IPS-NIHi11 (cell line): Measurements from ENCODE around the gene PROM2.

Experiments
- DNase-seq: peaks from one replicate; pipeline ENCODE4 v3.0.0; 2012; ENCODE audit warnings: mixed read lengths, low spot score

The PROM2 gene

GRCh38 chr2:95306336-95306895, 32.2 kb downstream of the PROM2 start:
- no peak for DNase-seq

- DNase-seq, result no peak
Measured at GRCh38 chr2:95307036-95307435, 32.8 kb downstream of the PROM2 start.

- DNase-seq, result no peak
Measured at GRCh38 chr2:95307878-95308277, 33.6 kb downstream of the PROM2 start.

- DNase-seq, result no peak
Measured at GRCh38 chr2:95308426-95308990, 34.3 kb downstream of the PROM2 start.

- no peak for DNase-seq
Measured at GRCh38 chr2:95309599-95309998, 35.4 kb downstream of the PROM2 start.

- no peak for DNase-seq
Measured at GRCh38 chr2:95310216-95310615, 36.0 kb downstream of the PROM2 start.

GRCh38 chr2:95310651-95311050, 36.4 kb downstream of the PROM2 start:
- DNase-seq, result no peak

- no peak for DNase-seq
Measured at GRCh38 chr2:95311815-95312542, 37.7 kb downstream of the PROM2 start.

GRCh38 chr2:95312543-95313201, 38.4 kb downstream of the PROM2 start:
- no peak for DNase-seq

GRCh38 chr2:95313296-95314131, 39.3 kb downstream of the PROM2 start:
- DNase-seq, result no peak

GRCh38 chr2:95314598-95314963, 40.3 kb downstream of the PROM2 start:
- DNase-seq, result no peak

GRCh38 chr2:95314964-95315611, 40.8 kb downstream of the PROM2 start:
- DNase-seq, result peak; percentile 85

GRCh38 chr2:95315801-95316411, 41.7 kb downstream of the PROM2 start:
- DNase-seq, result no peak

GRCh38 chr2:95316466-95317122, 42.3 kb downstream of the PROM2 start:
- DNase-seq, result no peak

GRCh38 chr2:95317123-95317500, 42.9 kb downstream of the PROM2 start:
- DNase-seq, result no peak

GRCh38 chr2:95317665-95318425, 43.6 kb downstream of the PROM2 start:
- DNase-seq, result no peak

GRCh38 chr2:95318431-95319220, 44.4 kb downstream of the PROM2 start:
- no peak for DNase-seq

- no peak for DNase-seq
Measured at GRCh38 chr2:95319481-95320343, 45.5 kb downstream of the PROM2 start.
